GM18508 (cell line): ENCODE results near the gene GAPDH.
"Not testable (repeated sequence)": the region's sequence is repeated elsewhere in the genome, so short reads cannot be mapped to it uniquely, and the experiment has no call there.

Source experiments
- ATAC-seq: cut with Tn5 transposase; IDR thresholded peaks from one replicate; pipeline ENCODE4 v1.9.1; 2021; ENCODE audit warnings: moderate number of reproducible peaks; ENCODE audit not compliant: insufficient read depth, unreplicated experiment

GAPDH gene

GRCh38 chr12:6528539-6529235 lies 5.6 kb upstream of the GAPDH start:
- ATAC-seq, result no peak

GRCh38 chr12:6529291-6529737 lies 5.0 kb upstream of the GAPDH start:
- ATAC-seq, result no peak

GRCh38 chr12:6530576-6531260 lies 3.6 kb upstream of the GAPDH start:
- no peak for ATAC-seq

GRCh38 chr12:6532051-6532926 lies 2.0 kb upstream of the GAPDH start:
- ATAC-seq, result no peak

- ATAC-seq, result no peak
These were observed 1.2 kb upstream of the GAPDH start for GRCh38 chr12:6532927-6533652.

- no peak for ATAC-seq
These were observed 729 bp upstream of the GAPDH start for GRCh38 chr12:6533653-6533922.

GRCh38 chr12:6534695-6534944 lies 303 bp downstream of the GAPDH start:
- ATAC-seq, result no peak

GRCh38 chr12:6534945-6535696 lies 804 bp downstream of the GAPDH start:
- ATAC-seq, result no peak

- no peak for ATAC-seq
These were observed 1.3 kb downstream of the GAPDH start for GRCh38 chr12:6535697-6535946.

GRCh38 chr12:6535960-6536847 lies 1.9 kb downstream of the GAPDH start:
- no peak for ATAC-seq

GRCh38 chr12:6536894-6537579 lies 2.7 kb downstream of the GAPDH start:
- no peak for ATAC-seq

- ATAC-seq, result not testable (repeated sequence)
These were observed 3.5 kb downstream of the GAPDH start for GRCh38 chr12:6537580-6538419.

- ATAC-seq, result no peak
These were observed 4.3 kb downstream of the GAPDH start for GRCh38 chr12:6538420-6539313.

GRCh38 chr12:6539314-6539682 lies 5.0 kb downstream of the GAPDH start:
- no peak for ATAC-seq

- no peak for ATAC-seq
These were observed 5.4 kb downstream of the GAPDH start for GRCh38 chr12:6539707-6540134.

GRCh38 chr12:6540181-6540877 lies 6.0 kb downstream of the GAPDH start:
- ATAC-seq, result no peak
